Stimulated activated CD8-positive, alpha-beta memory T cell treated with anti-CD3 and anti-CD28 coated beads, Interleukin-4, amount 100 ng/mL, for 24 hours (primary cell): Measurements from ENCODE around the gene DYNLT5.
"Not testable (repeated sequence)": the region's sequence is repeated elsewhere in the genome, so short reads cannot be mapped to it uniquely, and the experiment has no call there.

ENCODE experiments used
- DNase-seq: peaks from one replicate; pipeline ENCODE4 v3.0.0-alpha.2; 2020; ENCODE audit warnings: low read depth

The DYNLT5 gene

DNA sequence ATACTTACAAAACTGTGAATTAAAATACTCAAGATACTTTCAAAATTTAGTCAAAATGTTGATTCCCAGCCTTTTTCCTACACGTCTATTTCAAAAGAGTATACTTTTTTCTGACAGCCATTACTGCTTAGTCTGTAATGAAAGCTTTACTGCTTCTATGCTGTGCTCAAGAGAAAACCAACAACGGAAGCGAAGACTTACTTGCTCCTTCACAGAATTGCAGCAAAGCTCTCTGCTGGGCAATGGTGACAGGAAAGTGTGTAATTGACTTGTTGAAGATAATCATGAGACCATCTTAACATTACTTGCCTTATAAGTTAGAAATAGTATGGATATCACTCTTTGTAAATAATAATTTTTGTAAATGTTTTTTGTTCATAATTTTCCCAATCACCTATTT is 1.7 kb upstream of the DYNLT5 start:
- no peak for DNase-seq

DNA sequence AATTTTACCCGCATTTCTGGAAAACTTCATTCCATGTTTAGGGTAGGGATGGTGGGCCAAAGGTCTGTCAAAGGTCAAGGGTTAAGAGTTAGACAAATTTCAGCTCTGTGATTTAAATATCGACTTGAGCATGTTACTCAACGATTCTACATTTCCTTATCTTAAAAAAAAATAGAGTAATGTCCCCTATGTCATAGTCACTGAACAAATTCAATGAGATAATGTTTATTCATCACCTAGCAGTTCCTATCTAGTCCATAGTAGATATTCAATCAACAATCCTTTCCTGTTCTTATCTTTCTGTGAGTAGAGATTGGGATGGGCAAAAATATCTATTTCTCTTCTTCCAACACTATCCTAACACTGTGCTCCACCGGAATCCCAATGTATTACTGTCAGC is 1.1 kb upstream of the DYNLT5 start:
- DNase-seq: no peak

DNA sequence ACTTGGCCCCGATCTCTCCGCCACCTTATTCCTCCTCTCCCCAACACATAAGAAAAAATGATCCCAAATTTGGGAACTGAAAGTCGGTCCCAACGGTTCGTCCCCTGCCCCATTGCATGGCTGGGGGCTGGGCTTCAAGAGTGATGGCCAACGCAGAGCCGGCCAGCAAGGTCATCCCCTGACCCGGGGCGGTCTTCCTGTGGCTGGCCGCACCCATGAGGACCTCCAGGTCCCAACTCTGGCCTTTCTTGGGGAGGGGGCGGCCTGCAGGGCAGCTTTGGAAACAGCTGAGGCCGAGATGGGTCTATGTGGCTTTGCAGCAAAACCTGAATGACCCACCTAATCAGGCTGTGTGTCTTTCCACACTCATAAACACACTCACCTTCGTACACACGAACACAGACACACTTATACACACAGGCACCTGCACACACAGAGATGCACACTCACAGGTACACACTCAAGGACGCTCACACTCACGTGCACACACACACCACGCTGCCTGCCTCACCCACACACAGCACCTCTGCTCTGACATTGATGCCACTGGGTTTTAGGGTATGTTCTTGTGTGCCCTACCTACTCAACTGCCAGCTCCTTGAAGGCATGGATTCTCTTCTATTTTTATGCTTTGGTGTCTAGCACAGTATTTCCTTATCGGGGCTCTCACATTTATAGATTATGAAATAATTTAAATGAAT is 562 bp downstream of the DYNLT5 start:
- no peak for DNase-seq

DNA sequence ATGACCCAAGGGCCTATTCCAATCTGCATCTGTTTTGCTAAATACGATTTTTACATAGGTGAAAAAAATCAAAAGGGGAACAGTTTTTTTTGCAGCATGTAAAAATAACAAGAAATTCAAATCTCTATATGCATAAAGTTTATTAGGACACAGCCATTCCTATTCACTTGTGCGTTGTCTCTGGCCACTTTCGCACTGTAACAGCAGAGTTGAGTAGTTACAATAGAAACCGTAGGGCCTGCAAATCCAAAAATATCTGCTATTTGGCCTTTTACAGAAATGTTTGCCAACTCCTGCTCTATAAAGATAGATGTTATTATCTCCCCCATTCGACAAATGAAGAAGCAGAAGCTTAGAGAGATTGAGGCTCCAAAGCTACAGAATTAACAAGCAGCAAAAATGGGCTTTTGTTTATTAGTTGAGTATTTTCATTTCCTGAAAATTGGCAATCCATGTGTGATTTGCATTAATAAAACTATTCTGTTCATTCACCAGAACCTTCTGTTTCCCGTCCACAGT is 5.5 kb downstream of the DYNLT5 start:
- no peak for DNase-seq

DNA sequence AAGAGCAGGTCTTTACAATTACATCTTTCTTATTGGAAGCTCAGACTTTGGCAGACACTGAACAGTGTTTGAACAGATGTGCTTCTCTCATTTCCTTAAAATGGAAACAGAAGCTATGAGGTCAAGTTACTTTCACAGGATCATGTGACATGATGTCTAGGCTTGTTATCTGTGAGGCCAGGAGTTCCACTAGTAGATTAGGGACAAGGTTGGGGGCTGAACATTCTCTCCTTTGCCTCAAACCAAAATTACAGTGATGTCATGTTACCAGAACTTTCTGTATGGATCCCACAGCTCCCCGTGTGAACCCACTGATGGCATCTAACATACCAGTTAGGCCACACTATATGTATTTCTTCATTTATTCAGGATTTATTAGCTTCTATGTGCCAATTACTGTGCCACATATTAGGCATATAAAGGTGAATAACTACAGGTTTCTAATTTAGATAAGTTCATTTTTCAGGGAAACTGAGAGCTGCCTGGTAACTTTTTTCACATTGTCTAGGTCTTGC is 6.0 kb downstream of the DYNLT5 start:
- DNase-seq: no peak

DNA sequence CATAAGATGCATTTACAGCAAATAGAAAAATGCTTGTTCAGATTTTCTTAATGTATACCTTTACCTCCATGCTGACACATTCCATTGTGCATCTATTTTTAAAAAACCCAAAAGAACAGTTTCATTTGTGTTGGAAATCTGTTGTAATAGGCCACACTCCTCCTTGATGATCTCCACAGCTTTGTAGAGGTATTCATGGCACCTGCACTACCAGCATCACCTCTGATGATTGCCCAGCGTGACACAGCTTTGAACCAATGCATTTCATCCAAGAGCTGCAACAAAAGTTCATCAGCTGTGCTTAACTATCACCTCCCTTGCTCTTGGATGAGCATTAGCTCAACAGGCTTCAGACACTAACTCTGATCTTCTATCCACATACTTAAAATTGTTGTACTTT is 8.2 kb downstream of the DYNLT5 start:
- DNase-seq: no peak

DNA sequence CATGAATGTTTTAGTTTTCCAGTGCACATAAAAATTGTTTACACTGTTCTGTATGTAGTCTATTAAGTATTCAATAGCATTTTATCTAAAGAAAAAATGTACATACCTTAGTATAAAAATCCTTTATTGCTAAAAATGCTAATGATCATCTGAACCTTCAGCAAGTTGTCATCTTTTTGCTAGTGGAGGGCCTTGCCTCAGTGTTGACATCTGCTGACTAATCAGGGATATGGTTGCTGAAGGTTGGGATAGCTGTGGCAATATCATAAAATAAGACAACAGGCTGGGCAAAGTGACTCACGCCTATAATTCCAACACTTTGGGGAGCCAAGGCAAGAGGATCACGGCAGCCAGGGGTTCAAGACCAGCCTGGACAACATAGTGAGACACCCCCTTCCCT is 9.0 kb downstream of the DYNLT5 start:
- DNase-seq: no peak

DNA sequence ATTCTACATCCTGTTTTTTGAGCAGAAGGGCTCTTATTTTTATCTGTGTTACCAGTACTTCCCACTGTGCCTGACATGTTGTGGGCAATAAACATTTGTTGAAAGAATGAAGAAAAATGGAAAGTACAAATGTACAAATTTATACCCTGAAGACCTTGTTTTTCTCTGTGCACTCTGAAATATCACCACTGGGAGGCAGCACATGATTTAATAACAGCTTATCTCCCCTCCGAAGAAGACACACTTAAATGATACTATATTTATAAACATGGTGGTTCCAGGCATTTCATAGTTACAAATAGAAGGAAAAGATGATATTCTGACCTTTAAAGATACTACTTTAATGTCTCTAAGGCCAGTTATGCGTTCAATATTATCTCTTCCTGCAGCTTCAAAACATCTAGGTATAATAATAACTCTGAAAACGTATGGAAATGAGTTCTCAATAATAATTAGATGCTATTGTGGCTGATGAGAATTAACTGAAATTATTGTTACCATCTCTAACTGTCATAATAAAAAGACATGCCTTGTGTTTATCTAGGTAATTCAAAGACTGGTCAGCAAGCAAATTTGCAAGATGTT is 12.8 kb downstream of the DYNLT5 start:
- peak; percentile 17 for DNase-seq

DNA sequence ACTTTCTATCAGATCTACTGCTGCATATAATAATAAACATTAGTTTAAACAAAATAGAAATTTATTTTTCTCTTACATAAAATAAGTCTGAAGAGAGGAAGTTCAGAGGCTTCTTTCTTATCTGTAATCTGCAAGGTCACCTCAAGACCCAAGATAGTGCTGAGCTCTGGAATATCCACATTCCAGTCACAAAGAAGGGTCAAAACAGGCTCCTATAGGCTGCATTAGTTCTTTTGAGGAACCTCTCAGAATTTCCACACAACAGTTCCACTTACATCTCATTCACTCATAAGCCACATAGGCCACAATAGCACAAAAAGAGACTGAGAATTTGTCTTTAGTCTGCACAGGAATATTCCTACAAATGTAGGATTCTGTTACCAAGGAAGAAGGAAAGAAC is 15.4 kb downstream of the DYNLT5 start:
- no peak for DNase-seq

DNA sequence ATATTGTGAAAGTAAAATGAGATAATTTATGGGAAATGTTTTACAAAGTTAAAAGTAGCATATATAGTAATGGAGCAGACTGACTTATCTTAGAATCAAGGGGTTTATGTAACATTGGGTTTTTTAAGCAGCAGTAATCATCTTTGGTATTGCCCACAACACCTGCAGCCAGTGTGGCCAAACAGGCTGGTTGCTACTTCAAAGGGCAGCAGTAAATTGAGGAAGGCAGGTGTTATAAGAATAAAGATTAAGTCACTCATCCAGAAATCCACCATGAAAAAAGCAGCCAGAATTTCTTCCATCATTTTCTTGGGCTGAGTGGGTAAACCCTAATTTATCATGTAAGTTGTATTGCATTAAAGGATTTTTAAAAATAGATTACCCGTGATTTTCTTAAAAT is 16.7 kb downstream of the DYNLT5 start:
- no peak for DNase-seq

DNA sequence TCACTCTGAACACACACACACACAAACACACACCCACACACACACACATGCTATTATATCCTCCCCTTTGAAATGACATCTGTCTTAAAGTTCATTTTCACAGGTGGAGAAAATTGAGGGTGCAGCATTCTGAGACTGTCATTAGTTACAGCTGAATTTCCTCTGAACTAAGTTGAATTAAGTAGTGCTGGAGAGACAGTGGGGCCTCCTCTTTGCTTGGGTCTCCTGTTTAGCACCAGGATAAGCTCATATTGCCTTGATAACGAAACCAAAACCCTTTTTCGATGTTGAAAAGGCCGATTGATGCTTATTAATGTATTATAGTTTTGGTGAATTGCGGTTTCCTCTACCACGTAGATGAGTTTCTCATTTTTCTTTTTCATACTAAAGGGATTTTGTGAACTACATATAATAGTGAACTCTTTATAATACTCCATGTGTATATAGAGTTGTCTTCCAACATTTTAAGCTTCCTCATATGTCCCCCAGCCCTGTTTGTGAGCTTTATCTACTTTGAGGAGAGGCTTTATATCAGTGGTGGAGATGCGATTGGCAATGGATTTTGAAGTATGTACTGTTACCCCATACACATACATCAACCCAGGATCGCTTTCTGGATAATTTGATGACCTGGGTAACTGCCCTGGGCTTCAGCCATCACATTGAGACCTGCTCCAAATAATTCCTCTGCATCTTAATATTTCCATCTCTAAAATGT is 17.4 kb downstream of the DYNLT5 start:
- no peak for DNase-seq

DNA sequence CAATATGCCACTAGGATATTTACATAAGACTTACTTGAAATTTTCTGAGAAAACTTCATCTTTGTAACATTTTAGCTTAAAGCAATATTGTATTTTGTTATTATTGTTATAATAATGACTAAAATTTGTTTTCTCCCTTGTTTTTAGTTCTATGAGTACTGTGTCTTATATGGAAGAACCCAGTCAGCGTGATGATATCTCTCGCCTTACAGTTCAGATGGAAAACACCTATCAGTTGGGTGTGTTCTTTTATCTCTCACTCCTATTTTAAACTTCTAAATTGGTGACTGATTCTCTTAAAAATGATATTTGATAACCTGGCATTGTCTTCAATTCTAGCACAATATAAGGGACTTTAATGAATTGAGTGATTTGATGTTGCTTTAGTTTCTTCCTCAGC is 18.0 kb downstream of the DYNLT5 start:
- DNase-seq: no peak

DNA sequence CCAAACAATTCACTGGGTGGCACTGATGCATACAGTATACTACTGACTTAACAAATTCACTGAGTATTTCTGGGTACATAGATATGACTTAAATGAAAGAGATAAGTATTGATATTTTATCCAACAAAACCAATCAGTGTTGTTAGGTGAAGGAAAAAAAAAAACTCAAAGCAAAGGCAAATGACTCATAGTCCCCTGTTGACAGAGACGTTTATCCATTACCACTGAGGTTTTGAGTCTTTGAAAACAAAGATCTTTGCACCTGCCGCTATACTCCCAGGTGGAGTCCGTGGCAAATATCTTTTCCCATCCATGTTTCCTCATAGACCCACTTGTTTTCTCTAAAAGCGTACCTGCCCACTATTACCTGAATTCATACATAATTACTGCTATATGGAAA is 18.4 kb downstream of the DYNLT5 start:
- DNase-seq: no peak

DNA sequence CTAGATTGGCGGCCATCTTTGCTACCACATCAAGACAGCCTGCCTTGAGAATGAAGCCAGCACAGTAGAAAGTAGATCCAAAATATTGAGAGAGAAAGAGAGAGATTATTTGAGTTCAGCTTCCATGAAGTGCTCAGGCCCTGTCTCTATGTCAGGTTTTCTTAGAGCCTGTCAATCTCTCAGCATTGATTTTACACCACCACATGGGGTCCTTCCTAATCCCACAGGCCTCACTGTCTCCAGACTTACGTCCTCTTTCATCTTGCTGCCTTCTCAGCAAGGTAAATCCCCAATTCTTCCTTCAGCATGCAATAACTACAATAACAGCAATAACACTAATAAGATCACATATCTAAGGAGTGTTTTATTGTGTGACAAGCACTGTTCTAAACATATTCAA is 21.0 kb downstream of the DYNLT5 start:
- no peak for DNase-seq

DNA sequence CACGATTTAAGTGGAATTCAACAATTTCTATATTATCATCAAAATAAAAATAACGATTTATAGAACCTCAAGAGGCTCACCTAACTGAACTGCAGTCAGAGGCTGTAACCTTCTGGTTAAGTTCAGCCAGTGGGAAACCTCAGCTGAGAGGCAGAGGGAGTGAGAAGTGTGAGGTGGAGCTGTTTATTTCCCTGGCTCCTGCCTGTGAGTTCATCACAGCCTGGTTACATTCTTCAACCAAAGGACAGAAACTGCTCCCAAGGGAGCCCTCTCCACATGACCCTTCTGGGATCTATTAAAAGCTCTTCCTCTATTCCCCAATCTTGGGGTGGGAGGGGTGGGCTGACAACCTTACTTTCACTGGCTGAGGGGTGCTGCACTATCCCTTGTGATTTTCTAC is 22.2 kb downstream of the DYNLT5 start:
- no peak for DNase-seq

DNA sequence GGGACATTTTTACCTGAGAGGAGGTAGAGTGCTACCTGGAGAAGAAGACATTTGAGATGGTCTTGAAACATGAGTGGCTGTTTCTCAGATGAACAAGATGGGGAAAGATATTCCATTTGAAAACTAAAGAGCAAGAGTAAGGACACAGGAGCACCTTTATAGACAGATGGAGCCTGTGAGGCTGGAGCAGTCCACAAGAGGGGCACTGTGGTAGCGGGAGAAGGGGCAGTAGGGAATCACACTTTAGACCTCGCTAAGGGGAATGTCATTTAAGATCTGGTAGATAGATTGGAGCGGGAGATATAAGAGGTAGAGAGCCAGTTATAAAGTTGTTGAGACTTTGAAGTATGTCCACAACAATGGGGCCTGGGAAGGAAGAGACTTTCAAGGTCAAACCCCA is 23.4 kb downstream of the DYNLT5 start:
- no peak for DNase-seq

DNA sequence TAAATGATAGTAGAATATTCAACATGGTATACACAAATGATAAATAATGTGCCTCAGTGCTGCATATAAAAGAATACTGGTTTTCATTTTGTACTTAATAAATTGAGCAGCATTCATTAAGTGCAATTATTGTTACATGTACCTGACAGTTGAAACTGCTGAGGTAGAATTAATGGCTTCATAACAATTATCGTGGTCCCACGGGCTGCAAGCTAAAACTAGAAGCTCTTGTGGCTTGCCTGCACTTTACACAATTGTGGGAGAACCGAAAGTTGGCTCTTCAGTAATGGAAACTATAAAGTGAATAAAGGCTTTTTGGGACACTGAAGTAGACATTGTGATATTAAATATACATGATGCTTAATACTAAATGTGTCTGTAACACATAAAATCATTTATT is 25.6 kb downstream of the DYNLT5 start:
- DNase-seq: no peak

DNA sequence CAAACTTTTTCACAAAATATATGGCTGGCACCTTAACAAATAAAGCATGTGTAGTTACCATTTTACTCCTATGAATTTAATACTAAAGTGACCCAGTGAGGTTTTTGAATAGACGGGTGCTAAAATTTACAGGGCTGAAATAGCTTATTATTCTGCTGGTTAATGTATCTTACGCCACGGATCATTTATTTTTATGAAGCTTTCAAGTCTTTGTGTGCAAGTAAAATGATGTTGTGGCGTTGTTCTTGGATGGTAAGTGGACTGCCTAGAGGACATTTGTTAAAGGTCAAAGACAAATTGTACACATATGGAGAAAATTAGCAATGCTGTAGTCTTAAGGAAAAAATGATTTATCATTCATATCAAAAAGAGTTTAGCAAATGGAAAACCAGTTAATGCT is 26.0 kb downstream of the DYNLT5 start:
- no peak for DNase-seq

DNA sequence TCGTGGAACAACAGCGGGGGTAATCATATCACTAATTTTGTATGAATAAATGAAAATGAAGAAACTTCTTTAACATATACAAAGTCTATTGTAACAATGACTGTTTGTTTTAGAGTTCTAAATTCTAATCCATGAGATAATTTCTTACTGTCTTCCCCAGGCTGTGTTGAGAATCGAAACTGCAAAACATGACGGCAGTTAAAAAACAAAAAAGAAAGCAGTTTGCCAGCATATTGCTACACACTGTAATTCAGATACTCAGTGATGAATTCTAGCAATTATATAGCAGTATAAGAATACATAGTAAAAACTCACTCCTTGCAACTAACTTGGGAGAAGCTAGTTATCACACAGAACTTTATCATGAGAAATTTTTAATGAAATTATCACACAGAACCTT is 26.7 kb downstream of the DYNLT5 start:
- DNase-seq: no peak

DNA sequence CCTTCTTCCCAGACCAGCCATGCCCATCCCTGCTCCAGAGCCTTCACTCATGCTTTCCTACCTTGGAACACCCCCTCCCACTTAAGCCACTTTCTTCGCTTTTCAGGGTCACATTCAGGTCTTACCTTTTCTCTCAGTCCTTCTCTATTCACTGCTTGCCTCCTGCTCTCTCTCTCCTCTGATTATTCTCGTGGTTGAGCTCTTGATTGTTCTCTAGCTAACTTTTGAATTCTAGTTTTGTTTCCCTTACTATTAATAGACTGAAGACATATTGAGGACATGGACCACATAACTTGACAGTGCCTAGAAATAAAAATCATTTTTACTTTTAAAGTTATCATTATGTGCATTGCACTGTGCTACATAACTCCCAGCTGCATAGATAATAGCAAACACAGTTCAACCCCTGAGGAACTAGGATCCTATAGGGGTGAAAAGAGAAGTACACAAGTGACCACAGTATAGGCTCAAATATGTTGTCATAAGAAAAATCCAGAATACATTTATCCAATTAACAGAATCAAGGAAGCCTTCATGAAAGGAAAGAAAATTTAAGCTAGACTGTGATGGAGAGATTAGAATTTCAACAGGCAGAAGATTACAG is 27.3 kb downstream of the DYNLT5 start:
- no peak for DNase-seq

DNA sequence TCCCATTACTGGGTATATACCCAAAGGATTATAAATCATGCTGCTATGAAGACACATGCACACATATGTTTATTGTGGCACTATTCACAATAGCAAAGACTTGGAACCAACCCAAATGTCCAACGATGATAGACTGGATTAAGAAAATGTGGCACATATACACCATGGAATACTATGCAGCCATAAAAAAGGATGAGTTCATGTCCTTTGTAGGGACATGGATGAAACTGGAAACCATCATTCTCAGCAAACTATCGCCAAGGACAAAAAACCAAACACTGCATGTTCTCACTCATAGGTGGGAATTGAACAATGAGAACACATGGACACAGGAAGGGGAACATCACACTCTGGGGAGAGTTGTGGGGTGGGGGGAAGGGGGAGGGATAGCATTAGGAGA is 33.5 kb downstream of the DYNLT5 start:
- not testable (repeated sequence) for DNase-seq

DNA sequence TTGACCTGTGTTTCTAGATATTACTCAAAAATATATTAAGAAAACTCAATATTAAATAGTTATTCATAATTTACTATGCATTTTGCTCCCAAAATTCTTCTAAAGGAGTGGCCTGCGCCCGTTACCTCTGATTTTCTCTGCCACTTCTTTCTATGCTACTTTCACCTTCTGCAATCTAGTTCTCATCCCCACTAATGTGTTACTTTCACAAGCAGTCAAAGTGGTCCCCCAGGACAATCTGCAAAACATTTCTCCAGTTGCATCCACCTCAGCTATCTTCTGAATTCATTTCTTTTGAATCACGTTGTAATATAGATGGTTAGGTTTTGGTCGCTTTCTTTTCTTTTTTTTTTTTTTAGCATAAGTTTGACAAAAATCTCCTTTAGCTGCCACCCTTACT is 35.4 kb downstream of the DYNLT5 start:
- no peak for DNase-seq
